RWPE2 (cell line): ENCODE results near the gene BCHE.

Experiments
- ATAC-seq: fragments of 200-7000 bp; cut with Tn5 transposase; 3 replicates; pipeline ENCODE4 v1.9.1; 2021; ENCODE audit warnings: low read depth
- DNase-seq: peaks from one replicate; pipeline ENCODE4 v3.0.0-alpha.2; 2020; ENCODE audit warnings: low spot score
- H3K27ac ChIP-seq: fragments of 450-650 bp; 2 replicates; pipeline ENCODE4 v1.5.1; 2017; ENCODE audit warnings: mild to moderate bottlenecking; ENCODE audit not compliant: poor library complexity, severe bottlenecking
- H3K27me3 ChIP-seq: fragments of 250-450 bp; sonication (Bioruptor Pico); 2 replicates; pipeline ENCODE4 v1.5.1; 2021; ENCODE audit warnings: mild to moderate bottlenecking, moderate library complexity; ENCODE audit not compliant: insufficient read depth, poor library complexity, severe bottlenecking
- H3K36me3 ChIP-seq: fragments of 250-450 bp; sonication (Bioruptor Pico); 2 replicates; pipeline ENCODE4 v1.5.1; 2020; ENCODE audit warnings: low read depth, mild to moderate bottlenecking, moderate library complexity
- H3K4me1 ChIP-seq: fragments of 250-450 bp; sonication (Bioruptor Pico); 2 replicates; pipeline ENCODE4 v1.5.1; 2021; ENCODE audit warnings: mild to moderate bottlenecking, moderate library complexity; ENCODE audit not compliant: insufficient read depth, poor library complexity, severe bottlenecking
- H3K4me3 ChIP-seq: fragments of 250-450 bp; sonication (Bioruptor Pico); 2 replicates; pipeline ENCODE4 v1.5.1; 2021; ENCODE audit warnings: mild to moderate bottlenecking, moderate library complexity; ENCODE audit not compliant: severe bottlenecking
- H3K9me3 ChIP-seq: fragments of 250-450 bp; sonication (Bioruptor Pico); 2 replicates; pipeline ENCODE4 v1.5.1; 2021; ENCODE audit warnings: mild to moderate bottlenecking, moderate library complexity; ENCODE audit not compliant: severe bottlenecking
- TF ChIP-seq, protein P1 (sequence below): fragments of 450-650 bp; IDR thresholded peaks from one replicate; pipeline ENCODE4 v1.5.1; 2017; ENCODE audit warnings: mild to moderate bottlenecking, moderate library complexity; ENCODE audit not compliant: poor library complexity, severe bottlenecking

The BCHE gene

DNA sequence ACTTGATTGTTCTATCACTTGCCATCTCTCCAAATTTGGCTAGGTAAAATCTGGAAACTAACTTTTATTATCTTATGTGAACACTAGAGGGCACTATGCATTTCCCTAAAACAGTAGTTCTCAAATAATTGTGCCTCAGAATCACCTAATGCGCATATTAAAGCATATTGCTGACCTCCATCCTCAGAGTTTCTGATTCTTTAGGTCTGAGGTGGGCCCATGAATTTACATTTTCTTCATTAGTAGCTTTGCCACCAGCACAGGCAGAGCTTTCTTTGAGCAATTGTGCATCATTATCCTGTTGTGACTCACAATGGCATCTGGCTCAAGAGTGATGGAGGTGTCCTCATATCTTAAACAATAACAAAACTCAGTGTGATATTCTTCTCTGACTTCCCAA lies 17.5 kb upstream of the BCHE start:
- H3K4me3 ChIP-seq: no peak overlapping the region
- peak overlapping the region; percentile 29 for H3K27ac ChIP-seq
- H3K36me3 ChIP-seq: no peaks in the 10 kb centered on the region
- DNase-seq: no peak
- TF ChIP-seq, protein P1, sequence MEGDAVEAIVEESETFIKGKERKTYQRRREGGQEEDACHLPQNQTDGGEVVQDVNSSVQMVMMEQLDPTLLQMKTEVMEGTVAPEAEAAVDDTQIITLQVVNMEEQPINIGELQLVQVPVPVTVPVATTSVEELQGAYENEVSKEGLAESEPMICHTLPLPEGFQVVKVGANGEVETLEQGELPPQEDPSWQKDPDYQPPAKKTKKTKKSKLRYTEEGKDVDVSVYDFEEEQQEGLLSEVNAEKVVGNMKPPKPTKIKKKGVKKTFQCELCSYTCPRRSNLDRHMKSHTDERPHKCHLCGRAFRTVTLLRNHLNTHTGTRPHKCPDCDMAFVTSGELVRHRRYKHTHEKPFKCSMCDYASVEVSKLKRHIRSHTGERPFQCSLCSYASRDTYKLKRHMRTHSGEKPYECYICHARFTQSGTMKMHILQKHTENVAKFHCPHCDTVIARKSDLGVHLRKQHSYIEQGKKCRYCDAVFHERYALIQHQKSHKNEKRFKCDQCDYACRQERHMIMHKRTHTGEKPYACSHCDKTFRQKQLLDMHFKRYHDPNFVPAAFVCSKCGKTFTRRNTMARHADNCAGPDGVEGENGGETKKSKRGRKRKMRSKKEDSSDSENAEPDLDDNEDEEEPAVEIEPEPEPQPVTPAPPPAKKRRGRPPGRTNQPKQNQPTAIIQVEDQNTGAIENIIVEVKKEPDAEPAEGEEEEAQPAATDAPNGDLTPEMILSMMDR: peak; percentile 84
- no peaks in the 10 kb centered on the region for H3K9me3 ChIP-seq
- ATAC-seq: peak; percentile 35; the same call in 1 of the 3 replicates
- no peaks in the 10 kb centered on the region for H3K27me3 ChIP-seq
- peaks cover 12% of the 10 kb centered on the region for H3K4me1 ChIP-seq

DNA sequence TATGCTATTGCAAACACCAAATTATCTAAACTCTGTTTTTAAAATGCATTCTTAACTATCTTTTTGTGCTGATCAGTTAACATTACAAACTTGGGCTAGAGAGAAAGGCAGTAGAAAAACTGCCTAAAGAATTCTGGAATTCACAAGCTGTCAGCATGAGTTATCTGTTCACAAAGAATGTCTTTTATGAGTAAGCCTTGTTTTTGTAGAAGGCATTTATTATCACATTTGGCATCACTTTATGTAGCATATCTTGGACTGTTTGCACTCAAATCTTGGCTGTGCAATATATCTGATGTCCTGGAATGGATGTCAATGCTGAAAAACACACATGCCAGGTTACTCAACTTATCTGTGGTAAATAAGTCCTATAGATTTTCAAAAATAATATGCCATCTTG lies 15.5 kb upstream of the BCHE start:
- TF ChIP-seq, protein P1: no peak
- ATAC-seq: no peak
- no peak overlapping the region for H3K27ac ChIP-seq

DNA sequence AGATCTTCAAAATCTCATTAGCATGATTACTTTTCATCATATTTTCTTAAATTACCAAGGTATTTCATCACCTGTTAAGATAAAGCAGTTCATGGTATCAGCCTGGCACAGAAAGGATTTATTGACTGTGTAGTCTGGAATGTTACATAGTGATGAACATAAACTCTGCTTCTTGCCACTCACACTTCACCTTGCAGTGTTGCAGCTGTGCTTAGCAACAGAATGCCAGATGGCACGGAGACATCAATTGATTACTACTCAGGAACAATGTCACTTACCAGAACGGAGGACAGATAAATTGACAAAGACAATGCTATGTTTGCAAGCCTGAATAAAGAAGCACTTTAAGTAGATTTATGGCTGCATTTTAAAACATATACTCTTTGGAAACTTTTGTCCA lies 15.0 kb upstream of the BCHE start:
- H3K4me3 ChIP-seq: no peak overlapping the region

More for the DNA sequence above, 15.5 kb upstream of the BCHE start:
- peaks cover 12% of the 10 kb centered on the region for H3K4me1 ChIP-seq
- no peaks in the 10 kb centered on the region for H3K27me3 ChIP-seq
- no peaks in the 10 kb centered on the region for H3K36me3 ChIP-seq
- DNase-seq: no peak
- H3K9me3 ChIP-seq: no peaks in the 10 kb centered on the region
- H3K4me3 ChIP-seq: no peak overlapping the region

DNA sequence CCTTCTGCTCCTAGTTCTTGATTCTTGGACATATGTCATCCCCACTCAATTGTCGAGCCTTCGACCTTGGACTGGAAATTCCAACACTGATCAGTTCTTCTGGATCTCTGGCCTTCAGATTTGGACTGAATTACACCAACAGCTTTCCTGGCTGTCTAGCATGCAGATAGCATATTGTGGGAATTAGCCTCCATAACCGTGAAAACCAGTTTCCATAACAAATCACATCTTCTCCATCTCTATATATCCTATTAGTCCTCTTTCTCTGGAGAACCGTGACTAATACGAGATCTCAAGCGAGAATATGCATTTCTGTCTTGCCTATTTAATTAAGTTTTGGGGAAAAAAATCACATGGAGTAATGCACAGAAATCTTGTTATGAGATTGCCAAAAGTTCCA lies 8.8 kb upstream of the BCHE start:
- no peak for DNase-seq
- H3K9me3 ChIP-seq: no peaks in the 10 kb centered on the region
- TF ChIP-seq, protein P1: no peak
- no peaks in the 10 kb centered on the region for H3K4me1 ChIP-seq
- H3K36me3 ChIP-seq: no peaks in the 10 kb centered on the region
- no peaks in the 10 kb centered on the region for H3K27me3 ChIP-seq
- no peak overlapping the region for H3K27ac ChIP-seq
- ATAC-seq: no peak
- H3K4me3 ChIP-seq: no peak overlapping the region

More for the DNA sequence above, 15.0 kb upstream of the BCHE start:
- ATAC-seq (no peak), DNase-seq (no peak)
- TF ChIP-seq, protein P1: no peak
- Histone ChIP-seq H3K9me3 (no peaks in the 10 kb centered on the region), H3K36me3 (no peaks in the 10 kb centered on the region), H3K4me1 (peaks cover 12% of the 10 kb centered on the region), H3K27ac (no peak overlapping the region), H3K27me3 (no peaks in the 10 kb centered on the region)

DNA sequence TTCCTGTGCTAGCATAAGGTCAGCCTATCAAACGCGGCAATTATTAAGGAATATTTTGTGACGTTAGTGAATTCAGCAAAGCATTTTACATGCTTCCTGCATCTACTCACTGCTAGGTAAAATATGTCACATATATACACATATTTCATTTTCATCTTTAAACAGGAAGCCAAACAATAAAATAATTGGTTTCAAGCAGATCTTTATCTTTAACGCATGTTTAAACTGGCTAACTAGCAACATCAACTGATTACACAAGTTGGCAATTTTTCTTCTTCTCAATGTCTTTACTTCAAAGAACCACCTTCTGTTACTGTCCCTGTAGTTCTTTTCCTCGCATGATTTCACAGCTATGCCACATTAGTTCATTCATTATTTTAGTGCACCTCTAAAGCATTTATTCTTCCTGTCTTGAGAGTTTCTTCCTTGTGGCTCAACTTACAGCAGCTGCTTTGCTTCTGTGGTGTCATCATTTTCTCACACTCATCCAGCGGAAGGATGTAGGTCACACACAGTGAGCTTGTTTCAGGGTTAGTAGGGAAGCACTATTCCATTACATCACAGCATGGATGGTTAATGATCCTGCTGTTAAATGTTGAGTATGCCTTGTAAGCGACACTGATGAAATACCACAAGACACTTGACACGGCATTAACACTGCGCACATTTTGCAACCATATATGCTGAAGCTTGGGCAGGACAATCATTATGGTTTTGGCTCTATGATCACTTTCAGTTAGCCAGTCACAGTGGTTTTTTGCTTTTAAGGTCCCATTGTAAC lies 2.3 kb upstream of the BCHE start:
- no peak for DNase-seq
- Histone ChIP-seq H3K4me3 (no peak overlapping the region), H3K4me1 (no peaks in the 10 kb centered on the region), H3K27me3 (no peaks in the 10 kb centered on the region), H3K36me3 (no peaks in the 10 kb centered on the region), H3K27ac (no peak overlapping the region), H3K9me3 (no peaks in the 10 kb centered on the region)
- TF ChIP-seq, protein P1: no peak
- ATAC-seq: no peak
